ENCODE measurements around the gene FOXRED2. TPM values are rescaled to one million over a fixed set of nuclear protein-coding genes. Genes with fewer than 3 reads are reported as not detected.

The FOXRED2 gene
- total and polyA plus RNA-seq, 2 experiments from 2014 or later, result 11.5 to 38.3 TPM

DNA sequence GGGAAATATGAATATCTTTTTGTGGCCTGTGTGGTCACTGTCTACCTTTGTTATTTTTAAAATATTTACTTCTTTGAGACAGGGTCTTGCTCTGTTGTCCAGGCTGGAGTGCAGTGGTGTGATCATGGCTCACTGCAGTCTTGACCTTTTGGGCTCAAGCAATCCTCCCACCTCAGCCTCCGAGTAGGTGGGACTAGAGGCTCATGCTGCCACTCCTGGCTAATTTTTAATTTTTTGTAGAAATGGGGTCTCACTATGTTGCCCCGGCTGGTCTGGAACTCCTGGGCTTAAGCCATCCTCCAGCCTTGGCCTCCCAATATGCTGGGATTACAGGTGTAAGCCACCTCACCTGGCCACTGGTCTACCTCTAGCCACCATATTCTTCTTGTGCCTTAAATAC lies 25.6 kb upstream of the FOXRED2 start:
- H3F3A ChIP-seq (replicated peaks; ENCODE audit: low read depth), result peaks cover 18% of the 10 kb centered on the region
- no peak overlapping the region; the same call in 2 of the 3 replicates for H3K4me3 Mint-ChIP-seq
- peaks cover 3% of the 10 kb centered on the region; the same call in 1 of the 3 replicates for H3K36me3 Mint-ChIP-seq (ENCODE audit: low read depth)
- no peak overlapping the region for H2AFZ ChIP-seq
- 0 out of 2 replicates have a peak, but pooled peaks cover 6% of the 10 kb centered on the region for H3K9me2 ChIP-seq (ENCODE audit: insufficient read depth)
- H3K27ac Mint-ChIP-seq, result no peak overlapping the region
- TF ChIP-seq STAT1 (IDR thresholded peaks at IDR 0.05; ENCODE audit: unreplicated experiment), result no peak
- TF ChIP-seq ZNF462 (CRISPR knock-in tag; IDR thresholded peaks at IDR 0.05), result no peak
- no peak for TF ChIP-seq ZNF331 (CRISPR knock-in tag; IDR thresholded peaks at IDR 0.05; ENCODE audit: low read depth)
- TF ChIP-seq POLR2AphosphoS5 (IDR thresholded peaks at IDR 0.05; ENCODE audit: low read depth), result no peak
- TF ChIP-seq JUNB (IDR thresholded peaks at IDR 0.05; ENCODE audit: unreplicated experiment), result no peak
- TF ChIP-seq EZH2phosphoT487 (IDR thresholded peaks at IDR 0.05; ENCODE audit: unreplicated experiment), result no peak
- TF ChIP-seq ZNF114 (CRISPR knock-in tag; IDR thresholded peaks at IDR 0.05), result no peak
- no peak for TF ChIP-seq REST (IDR thresholded peaks at IDR 0.05; ENCODE audit: unreplicated experiment)
- TF ChIP-seq, protein P1, sequence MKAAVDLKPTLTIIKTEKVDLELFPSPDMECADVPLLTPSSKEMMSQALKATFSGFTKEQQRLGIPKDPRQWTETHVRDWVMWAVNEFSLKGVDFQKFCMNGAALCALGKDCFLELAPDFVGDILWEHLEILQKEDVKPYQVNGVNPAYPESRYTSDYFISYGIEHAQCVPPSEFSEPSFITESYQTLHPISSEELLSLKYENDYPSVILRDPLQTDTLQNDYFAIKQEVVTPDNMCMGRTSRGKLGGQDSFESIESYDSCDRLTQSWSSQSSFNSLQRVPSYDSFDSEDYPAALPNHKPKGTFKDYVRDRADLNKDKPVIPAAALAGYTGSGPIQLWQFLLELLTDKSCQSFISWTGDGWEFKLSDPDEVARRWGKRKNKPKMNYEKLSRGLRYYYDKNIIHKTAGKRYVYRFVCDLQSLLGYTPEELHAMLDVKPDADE (IDR thresholded peaks at IDR 0.05), result no peak
- no peak for TF ChIP-seq CREB1 (CRISPR knock-in tag; IDR thresholded peaks at IDR 0.05; ENCODE audit: low read depth)
- H3K9me3 Mint-ChIP-seq, result peaks cover 18% of the 10 kb centered on the region
- H3K79me2 ChIP-seq (replicated peaks; ENCODE audit: insufficient read depth), result peaks cover 13% of the 10 kb centered on the region
- ATAC-seq (no peak), DNase-seq (ENCODE audit: low spot score) (no peak)
- H3K27ac ChIP-seq (ENCODE audit: low read depth), result no peak overlapping the region
- H3K4me1 ChIP-seq (ENCODE audit: insufficient read depth), result peaks cover 6% of the 10 kb centered on the region; the same call in 1 of the 2 replicates
- H3K4me1 Mint-ChIP-seq, result peaks cover 2% of the 10 kb centered on the region; the same call in 2 of the 3 replicates
- H4K20me1 ChIP-seq (replicated peaks; ENCODE audit: insufficient read depth), result no peaks in the 10 kb centered on the region; the same call in 1 of the 2 replicates
- H3K36me3 ChIP-seq (ENCODE audit: insufficient read depth), result no peaks in the 10 kb centered on the region
- no peaks in the 10 kb centered on the region for H3K27me3 ChIP-seq (ENCODE audit: insufficient read depth)
- H3K4me2 ChIP-seq, result no peak overlapping the region
- H3K4me3 ChIP-seq, result no peak overlapping the region
- H3K27me3 Mint-ChIP-seq (ENCODE audit: insufficient read depth, low read depth, poor library complexity), result peaks cover 15% of the 10 kb centered on the region

Data from GM23338 (cell line).